GM13976 (cell line): ENCODE data around the gene DHCR24.

Source experiments
- DNase-seq: peaks from one replicate; pipeline ENCODE4 v3.0.0; 2012; ENCODE audit warnings: low spot score
- CTCF ChIP-seq: IDR thresholded peaks from 2 replicates; pipeline ENCODE4 v1.5.1; 2012; ENCODE audit warnings: borderline replicate concordance, mild to moderate bottlenecking; ENCODE audit not compliant: insufficient read depth; ENCODE audit errors: extremely low read depth, missing control alignments, control extremely low read depth
- in situ Hi-C: fragments of 300-500 bp; cut with MboI; formaldehyde crosslinking; loops from one replicate; pipeline ENCODE4 v1.12.0; 2022; ENCODE audit warnings: low sequenced_read_pairs, mixed read lengths, inconsistent platforms; ENCODE audit not compliant: unreplicated experiment

Gene DHCR24

GRCh38 chr1:54835970-54836369, 51.0 kb downstream of the DHCR24 start:
- in situ Hi-C loops, result no loop called here
- DNase-seq, result no peak
- TF ChIP-seq CTCF, result no peak

GRCh38 chr1:54835131-54835898, 51.7 kb downstream of the DHCR24 start:
- no peak for DNase-seq
- no peak for TF ChIP-seq CTCF
- in situ Hi-C loops, result no loop called here

GRCh38 chr1:54834007-54834541, 52.9 kb downstream of the DHCR24 start:
- DNase-seq, result no peak
- no peak for TF ChIP-seq CTCF
- in situ Hi-C loops, result no loop called here

- no peak for TF ChIP-seq CTCF
- DNase-seq, result no peak
- in situ Hi-C loops, result no loop called here
These were observed 53.9 kb downstream of the DHCR24 start for GRCh38 chr1:54833121-54833520.

GRCh38 chr1:54826226-54826816, 60.7 kb downstream of the DHCR24 start:
- in situ Hi-C loops, result no loop called here
- DNase-seq, result no peak
- TF ChIP-seq CTCF, result no peak

- TF ChIP-seq CTCF, result no peak
- no peak for DNase-seq
- in situ Hi-C loops, result no loop called here
These were observed 61.3 kb downstream of the DHCR24 start for GRCh38 chr1:54825696-54826095.

GRCh38 chr1:54823670-54824069, 63.3 kb downstream of the DHCR24 start:
- TF ChIP-seq CTCF, result no peak
- no peak for DNase-seq
- in situ Hi-C loops, result no loop called here
